Nucleus accumbens (tissue), 56 donors: ENCODE results near the gene ARRB2.
"Not testable (repeated sequence)": the region's sequence is repeated elsewhere in the genome, so short reads cannot be mapped to it uniquely, and the experiment has no call there.

Experiments used
- DNase-seq, 56 donors: peaks; one replicate each; lab custom pipeline; 2025; lab: John Stamatoyannopoulos, UW

The ARRB2 gene

GRCh38 chr17:4699401-4700056 is 10.9 kb upstream of the ARRB2 start:
- not testable (repeated sequence) for DNase-seq

GRCh38 chr17:4701116-4701515 is 9.3 kb upstream of the ARRB2 start:
- no peak for DNase-seq

DNA sequence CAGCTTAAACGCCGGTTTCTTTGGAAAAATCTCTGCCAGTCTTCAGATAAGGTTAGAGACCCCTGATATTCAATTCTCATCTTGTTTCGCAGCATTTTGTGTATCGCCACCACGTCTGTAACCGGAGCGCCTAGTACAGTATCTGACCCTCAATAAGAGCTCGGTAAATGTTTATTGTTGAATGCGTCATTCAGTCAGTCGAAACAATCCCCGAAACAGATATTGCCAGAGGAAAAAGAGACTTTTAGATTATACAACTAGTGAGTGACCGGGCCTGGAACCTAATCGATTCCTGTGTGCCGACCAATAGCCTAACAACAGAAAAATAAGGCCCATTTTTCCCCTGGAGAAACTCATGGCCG is 7.1 kb upstream of the ARRB2 start:
- DNase-seq, result no peak

- DNase-seq, result not testable (repeated sequence)
Observed at GRCh38 chr17:4704574-4704907, 5.9 kb upstream of the ARRB2 start.

- no peak for DNase-seq
Observed at GRCh38 chr17:4704991-4705390, 5.4 kb upstream of the ARRB2 start.

GRCh38 chr17:4706121-4706520 is 4.3 kb upstream of the ARRB2 start:
- no peak for DNase-seq

DNA sequence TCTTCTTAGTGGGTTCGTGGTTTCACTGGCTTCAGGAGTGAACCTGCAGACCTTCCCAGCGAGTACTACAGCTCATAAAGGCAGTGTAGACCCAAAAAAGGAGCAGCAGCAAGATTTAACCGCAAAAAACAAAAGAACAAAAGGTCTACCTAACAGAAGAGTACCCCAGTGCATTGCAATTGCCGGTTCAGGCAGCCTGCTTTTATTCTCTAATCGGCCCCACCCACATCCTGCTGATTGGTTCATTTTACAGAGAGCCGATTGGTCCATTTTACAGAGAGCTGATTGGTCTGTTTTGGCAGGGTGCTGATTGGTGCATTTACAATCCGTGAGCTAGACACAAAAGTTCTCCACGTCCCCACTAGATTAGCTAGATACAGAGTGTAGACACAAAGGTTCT is 2.0 kb upstream of the ARRB2 start:
- DNase-seq, result peak in 14 of 56 donors; percentile 1 to 47 (median 15)

- DNase-seq, result peak in 4 of 56 donors; percentile 27 to 45 (median 44)
Observed at GRCh38 chr17:4710693-4711634, 532 bp downstream of the ARRB2 start.

DNA sequence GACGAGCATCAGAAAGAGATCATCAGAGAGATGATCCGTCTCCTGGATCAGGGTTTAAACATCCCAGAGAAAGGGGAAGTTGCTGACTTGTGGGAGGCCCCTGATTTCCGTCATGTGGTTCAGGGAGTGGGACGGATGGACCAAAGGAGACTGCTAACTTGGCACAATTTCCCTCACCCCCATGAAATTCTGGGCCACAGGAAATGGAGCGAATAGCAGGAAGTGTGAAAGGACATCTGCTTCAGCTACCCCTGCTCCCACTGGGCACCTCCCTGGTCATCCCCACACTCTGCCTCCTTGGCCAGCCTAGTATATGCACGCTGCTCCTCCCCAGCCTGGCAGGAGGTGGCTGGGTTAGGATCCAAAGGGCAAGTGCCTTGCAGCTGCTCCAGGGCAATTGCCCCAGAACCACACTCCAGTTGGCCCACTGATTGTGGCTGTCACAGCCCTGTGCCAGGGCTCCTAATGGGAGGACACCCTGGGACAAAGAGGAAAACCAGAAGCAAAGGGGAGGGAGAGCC is 1.3 kb downstream of the ARRB2 start:
- peak in 14 of 56 donors; percentile 8 to 51 (median 28) for DNase-seq

GRCh38 chr17:4712526-4712925 is 2.1 kb downstream of the ARRB2 start:
- DNase-seq, result no peak

DNA sequence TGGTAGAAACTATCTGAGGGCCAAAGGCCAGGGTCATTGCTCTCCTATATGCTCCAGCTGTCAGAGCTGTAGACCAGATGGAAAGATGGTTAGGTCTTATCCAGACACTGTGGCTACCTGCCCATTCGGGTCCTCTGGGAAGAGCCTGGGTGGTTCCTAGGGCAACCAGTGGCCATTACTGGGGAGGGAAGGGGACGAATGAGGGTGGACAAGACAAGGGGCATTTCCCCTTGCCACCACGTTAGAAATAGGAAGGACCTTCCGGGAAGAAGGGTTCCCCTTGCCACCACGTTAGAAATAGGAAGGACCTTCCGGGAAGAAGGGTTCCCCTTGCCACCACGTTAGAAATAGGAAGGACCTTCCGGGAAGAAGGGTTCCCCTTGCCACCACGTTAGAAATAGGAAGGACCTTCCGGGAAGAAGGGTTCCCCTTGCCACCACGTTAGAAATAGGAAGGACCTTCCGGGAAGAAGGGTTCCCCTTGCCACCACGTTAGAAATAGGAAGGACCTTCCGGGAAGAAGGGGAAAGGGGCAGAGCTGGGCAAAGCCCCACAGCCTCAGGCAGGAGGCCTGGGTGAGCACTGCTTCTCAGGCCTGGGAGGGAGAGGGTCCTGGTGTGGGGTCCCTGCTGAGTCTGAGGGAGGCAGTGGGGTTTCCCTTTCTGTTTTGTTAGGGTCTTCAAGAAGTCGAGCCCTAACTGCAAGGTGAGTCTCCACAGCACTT is 4.1 kb downstream of the ARRB2 start:
- not testable (repeated sequence) for DNase-seq

DNA sequence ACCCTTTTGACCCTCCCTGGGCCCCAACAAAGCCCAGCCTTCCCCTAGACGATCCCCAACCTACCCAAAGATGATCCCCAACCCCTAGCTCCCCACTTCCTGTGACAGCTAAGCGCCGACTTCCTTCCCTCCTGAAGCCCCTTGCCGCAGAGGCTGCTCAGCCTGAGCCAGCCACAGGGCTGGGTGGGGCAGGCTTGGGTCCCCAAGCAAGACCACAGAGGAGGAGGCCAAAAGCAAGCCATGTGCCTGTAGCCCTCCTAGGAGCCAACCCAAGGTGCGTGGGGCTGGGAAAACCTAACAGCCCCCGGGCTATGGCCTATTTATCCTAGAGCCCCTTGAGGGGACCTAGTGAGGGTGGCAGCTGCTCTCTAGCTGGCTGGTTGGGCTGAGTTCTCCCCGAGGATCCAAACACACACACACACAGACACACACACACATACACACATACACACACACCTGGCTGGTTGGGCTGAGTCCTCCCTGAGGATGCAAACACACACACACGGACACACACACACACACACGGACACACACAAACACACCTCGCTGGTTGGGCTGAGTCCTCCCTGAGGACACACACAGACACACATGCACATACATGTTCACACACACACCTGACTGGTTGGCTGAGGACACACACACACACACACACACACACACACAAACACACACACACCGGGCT is 4.8 kb downstream of the ARRB2 start:
- no peak for DNase-seq

GRCh38 chr17:4716081-4716480 is 5.6 kb downstream of the ARRB2 start:
- DNase-seq, result no peak

GRCh38 chr17:4717791-4718190 is 7.4 kb downstream of the ARRB2 start:
- DNase-seq, result no peak

DNA sequence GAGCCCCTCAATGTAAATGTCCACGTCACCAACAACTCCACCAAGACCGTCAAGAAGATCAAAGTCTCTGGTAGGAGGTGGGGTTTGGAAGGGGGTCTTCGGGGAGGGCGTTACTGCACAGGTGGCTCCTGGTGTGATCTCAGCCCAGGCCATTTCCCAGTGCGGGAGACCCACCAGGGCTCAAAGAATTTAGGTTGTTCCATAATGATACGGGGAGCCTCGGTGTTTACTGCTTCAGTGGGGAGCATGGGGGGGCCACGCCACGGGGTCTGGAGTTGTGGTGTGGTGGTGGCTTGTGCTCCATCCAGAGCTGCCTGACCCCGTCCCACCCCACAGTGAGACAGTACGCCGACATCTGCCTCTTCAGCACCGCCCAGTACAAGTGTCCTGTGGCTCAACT is 7.8 kb downstream of the ARRB2 start:
- DNase-seq, result no peak

- DNase-seq, result no peak
Observed at GRCh38 chr17:4719146-4719545, 8.7 kb downstream of the ARRB2 start.

- no peak for DNase-seq
Observed at GRCh38 chr17:4719684-4720221, 9.3 kb downstream of the ARRB2 start.

DNA sequence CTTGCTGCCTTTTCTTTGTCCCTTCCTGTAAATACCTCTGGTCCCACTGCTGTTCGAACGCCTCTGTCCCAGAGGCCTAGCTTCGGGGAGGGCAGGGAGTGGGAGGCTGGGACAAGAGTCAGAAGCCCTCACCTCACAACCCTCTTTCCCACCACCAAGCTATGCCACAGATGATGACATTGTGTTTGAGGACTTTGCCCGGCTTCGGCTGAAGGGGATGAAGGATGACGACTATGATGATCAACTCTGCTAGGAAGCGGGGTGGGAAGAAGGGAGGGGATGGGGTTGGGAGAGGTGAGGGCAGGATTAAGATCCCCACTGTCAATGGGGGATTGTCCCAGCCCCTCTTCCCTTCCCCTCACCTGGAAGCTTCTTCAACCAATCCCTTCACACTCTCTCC is 10.4 kb downstream of the ARRB2 start:
- no peak for DNase-seq

DNA sequence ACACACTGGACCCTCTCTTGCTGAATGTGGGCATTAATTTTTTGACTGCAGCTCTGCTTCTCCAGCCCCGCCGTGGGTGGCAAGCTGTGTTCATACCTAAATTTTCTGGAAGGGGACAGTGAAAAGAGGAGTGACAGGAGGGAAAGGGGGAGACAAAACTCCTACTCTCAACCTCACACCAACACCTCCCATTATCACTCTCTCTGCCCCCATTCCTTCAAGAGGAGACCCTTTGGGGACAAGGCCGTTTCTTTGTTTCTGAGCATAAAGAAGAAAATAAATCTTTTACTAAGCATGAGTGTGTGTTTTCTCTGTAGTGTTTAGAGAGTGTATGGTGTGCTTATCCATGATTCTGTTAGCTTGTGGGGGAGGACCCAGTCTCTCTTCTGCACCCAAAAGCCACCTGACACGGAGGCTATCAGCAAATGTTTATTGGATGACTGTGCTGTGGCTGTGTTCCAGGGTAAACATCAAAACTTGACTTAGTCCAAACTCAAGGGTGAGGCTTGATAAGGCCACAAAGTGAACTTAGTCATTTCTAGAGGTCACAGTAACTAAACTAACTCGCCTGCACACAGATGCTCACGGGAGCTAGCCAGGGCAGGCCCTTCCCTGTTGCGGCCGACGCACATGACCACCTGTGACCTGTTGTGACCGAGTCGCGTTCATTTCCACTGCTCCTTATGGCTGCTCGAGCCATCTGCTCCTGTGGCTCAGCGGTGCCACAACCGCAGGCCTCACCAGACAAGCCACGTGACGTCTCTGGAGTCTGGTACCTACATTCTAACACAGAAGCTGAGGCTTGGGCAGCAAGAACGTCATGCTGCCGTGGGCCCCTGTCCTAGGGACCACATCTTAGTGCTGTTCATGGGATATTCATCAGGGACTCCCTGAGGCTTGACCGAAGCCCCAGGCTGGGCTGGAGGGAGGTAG is 11.0 kb downstream of the ARRB2 start:
- no peak for DNase-seq
